H9 (cell line): Measurements from ENCODE around the gene CFAP119. TPM values are rescaled to one million over a fixed set of nuclear protein-coding genes. Genes with fewer than 3 reads are reported as not detected.

Experiments used
- DNase-seq: peaks from one replicate; pipeline ENCODE4 v3.0.0-alpha.2; 2017
- H2AFZ ChIP-seq: one replicate; pipeline ENCODE4 v1.6.1; 2013; ENCODE audit warnings: mild to moderate bottlenecking, low read length, control low read depth, moderate library complexity
- H2AK5ac ChIP-seq: 2 replicates; pipeline ENCODE4 v1.6.1; 2013; ENCODE audit warnings: low read length, control low read depth, mixed read lengths; ENCODE audit not compliant: insufficient read length
- H2BK120ac ChIP-seq: one replicate; pipeline ENCODE4 v1.6.1; 2013; ENCODE audit warnings: low read depth, mild to moderate bottlenecking, low read length, control low read depth, inconsistent platforms; ENCODE audit not compliant: poor library complexity, severe bottlenecking
- H2BK12ac ChIP-seq: 2 replicates; pipeline ENCODE4 v1.6.1; 2013; ENCODE audit warnings: low read length, control low read depth, mixed read lengths, low read depth; ENCODE audit not compliant: insufficient read length
- H2BK15ac ChIP-seq: 2 replicates; pipeline ENCODE4 v1.6.1; 2013; ENCODE audit warnings: low read depth, low read length, control low read depth
- H2BK20ac ChIP-seq: one replicate; pipeline ENCODE4 v1.6.1; 2013; ENCODE audit warnings: low read depth, mild to moderate bottlenecking, low read length, control low read depth, inconsistent platforms; ENCODE audit not compliant: poor library complexity, severe bottlenecking
- H2BK5ac ChIP-seq: 2 replicates; pipeline ENCODE4 v1.6.1; 2013; ENCODE audit warnings: low read length, control low read depth, mixed read lengths; ENCODE audit not compliant: insufficient read length
- H3K14ac ChIP-seq: 2 replicates; pipeline ENCODE4 v1.6.1; 2013; ENCODE audit warnings: low read length, control low read depth; ENCODE audit not compliant: insufficient read depth
- H3K18ac ChIP-seq: 2 replicates; pipeline ENCODE4 v1.6.1; 2013; ENCODE audit warnings: low read depth, mild to moderate bottlenecking, mixed read lengths, low read length, control low read depth; ENCODE audit not compliant: insufficient read length
- H3K23ac ChIP-seq: 2 replicates; pipeline ENCODE4 v1.6.1; 2013; ENCODE audit warnings: low read length, control low read depth, mixed read lengths, low read depth; ENCODE audit not compliant: insufficient read length
- H3K23me2 ChIP-seq: 2 replicates; pipeline ENCODE4 v1.6.1; 2013; ENCODE audit warnings: low read depth, mild to moderate bottlenecking, mixed read lengths, low read length, control low read depth; ENCODE audit not compliant: insufficient read length, poor library complexity, severe bottlenecking
- H3K27ac ChIP-seq: 2 replicates; pipeline ENCODE4 v1.5.1; 2013; ENCODE audit warnings: low read length, control low read depth, mixed read lengths, low read depth; ENCODE audit not compliant: insufficient read length
- H3K27me3 ChIP-seq: 2 replicates; pipeline ENCODE4 v1.6.1; 2013; ENCODE audit warnings: low read length, control low read depth, inconsistent platforms; ENCODE audit not compliant: insufficient read depth
- H3K4ac ChIP-seq: 2 replicates; pipeline ENCODE4 v1.6.1; 2013; ENCODE audit warnings: low read depth, mild to moderate bottlenecking, control low read depth, inconsistent platforms, low read length, moderate library complexity
- H3K4me1 ChIP-seq: 2 replicates; pipeline ENCODE4 v1.6.1; 2013; ENCODE audit warnings: low read length, control low read depth, inconsistent platforms; ENCODE audit not compliant: insufficient read depth
- H3K4me2 ChIP-seq: 2 replicates; pipeline ENCODE4 v1.6.1; 2013; ENCODE audit warnings: low read length, control low read depth, mixed read lengths; ENCODE audit not compliant: insufficient read length, insufficient read depth
- H3K56ac ChIP-seq: 2 replicates; pipeline ENCODE4 v1.6.1; 2013; ENCODE audit warnings: low read depth, mild to moderate bottlenecking, mixed read lengths, low read length, control low read depth; ENCODE audit not compliant: insufficient read length
- H3K79me1 ChIP-seq: 2 replicates; pipeline ENCODE4 v1.6.1; 2013; ENCODE audit warnings: low read depth, mild to moderate bottlenecking, moderate library complexity, low read length, control low read depth, inconsistent platforms; ENCODE audit not compliant: insufficient read depth, poor library complexity, severe bottlenecking
- H3K79me2 ChIP-seq: 2 replicates; pipeline ENCODE4 v1.6.1; 2013; ENCODE audit warnings: low read length, control low read depth, inconsistent platforms; ENCODE audit not compliant: insufficient read depth
- H3K9ac ChIP-seq: 2 replicates; pipeline ENCODE4 v1.6.1; 2013; ENCODE audit warnings: low read length, control low read depth, mixed read lengths; ENCODE audit not compliant: insufficient read length; ENCODE audit errors: extremely low read depth
- H3K9me3 ChIP-seq: one replicate; pipeline ENCODE4 v1.6.1; 2013; ENCODE audit warnings: low read depth, low read length, inconsistent platforms; ENCODE audit not compliant: control insufficient read depth
- H3T11ph ChIP-seq: one replicate; pipeline ENCODE4 v1.6.1; 2013; ENCODE audit warnings: mild to moderate bottlenecking, low read length, control low read depth, inconsistent platforms
- H4K20me1 ChIP-seq: one replicate; pipeline ENCODE4 v1.6.1; 2013; ENCODE audit not compliant: control insufficient read depth, insufficient read length, insufficient read depth
- H4K5ac ChIP-seq: 2 replicates; pipeline ENCODE4 v1.6.1; 2013; ENCODE audit warnings: low read depth, mild to moderate bottlenecking, mixed read lengths, low read length, control low read depth; ENCODE audit not compliant: insufficient read length
- H4K8ac ChIP-seq: replicated peaks from 2 replicates; pipeline ENCODE4 v1.6.1; 2013; ENCODE audit warnings: low read length, control low read depth, mixed read lengths, low read depth; ENCODE audit not compliant: insufficient read length
- H4K91ac ChIP-seq: 2 replicates; pipeline ENCODE4 v1.6.1; 2013; ENCODE audit warnings: low read depth, mild to moderate bottlenecking, moderate library complexity, mixed read lengths, low read length, control low read depth; ENCODE audit not compliant: insufficient read length
- H3K27ac Mint-ChIP-seq, 3 experiments: 2 replicates in 2 of 3; 3 replicates in 1 of 3; pipeline ENCODE4 v1.8.0; 2020 to 2021; ENCODE audit warnings: mixed read lengths in 3 of 3, mild to moderate bottlenecking in 1 of 3, moderate library complexity in 1 of 3
- H3K27me3 Mint-ChIP-seq: 2 replicates; pipeline ENCODE4 v1.8.0; 2021; ENCODE audit warnings: low read depth, mild to moderate bottlenecking, moderate library complexity, mixed read lengths
- H3K36me3 Mint-ChIP-seq, 3 experiments: 2 replicates in 2 of 3; 3 replicates in 1 of 3; pipeline ENCODE4 v1.8.0; 2020 to 2021; ENCODE audit warnings: low read depth in 3 of 3, mixed read lengths in 3 of 3; ENCODE audit not compliant: insufficient read depth in 1 of 3
- H3K4me1 Mint-ChIP-seq, 2 experiments: 2 replicates each; pipeline ENCODE4 v1.8.0; 2020; ENCODE audit warnings: mixed read lengths in 2 of 2
- H3K4me3 Mint-ChIP-seq, 2 experiments: 2 replicates in 1 of 2; 3 replicates in 1 of 2; pipeline ENCODE4 v1.8.0; 2020 to 2021; ENCODE audit warnings: mild to moderate bottlenecking in 2 of 2, mixed read lengths in 2 of 2, moderate library complexity in 1 of 2
- H3K9me3 Mint-ChIP-seq, 2 experiments: 2 replicates in 1 of 2; 3 replicates in 1 of 2; pipeline ENCODE4 v1.8.0; 2020; ENCODE audit warnings: mild to moderate bottlenecking in 2 of 2, mixed read lengths in 2 of 2, moderate library complexity in 1 of 2
- WGBS: extraction: QIAGEN DNeasy Blood & Tissue Kit; methylation state at CpG from one replicate; pipeline ENCODE4 v1.1.7; 2013; ENCODE audit warnings: missing lambda C conversion rate, low lambda C conversion rate, mixed read lengths; ENCODE audit not compliant: insufficient read length; ENCODE audit errors: extremely low coverage; 5-methylcytosine and 5-hydroxymethylcytosine counted together
- total RNA-seq: library from RNA; stranded (reverse); gene quantifications from 2 replicates; pipeline ENCODE4 v1.2.1, GENCODE V29; 2021
- TF ChIP-seq, protein P1 (sequence below): fragments of 200-600 bp; sonication (generic); conservative IDR thresholded peaks from 3 replicates; pipeline ENCODE4 v1.8.0; 2021; ENCODE audit warnings: antibody characterized with exemption, mild to moderate bottlenecking

The CFAP119 gene
- total RNA-seq, 1 experiment from 2014 or later: 5.4 TPM

- peak overlapping the region; percentile 86 for H3K9ac ChIP-seq
- H2AFZ ChIP-seq: peak overlapping the region; percentile 1
- H2BK120ac ChIP-seq: no peak overlapping the region
- Mint-ChIP-seq H3K4me3 (peak overlapping the region; percentile 85 to 91), H3K9me3 (no peaks in the 10 kb centered on the region), H3K36me3 (peaks cover 8 to 21% (median 10%) of the 10 kb centered on the region in 3 experiments; a peak in 6 of 7 replicates), H3K27ac (peak overlapping the region in 2 of 3 experiments; percentile 81 to 82; a peak in 2 of 7 replicates), H3K4me1 (peaks cover 12 to 18% of the 10 kb centered on the region in 2 experiments), H3K27me3 (peaks cover 16% of the 10 kb centered on the region)
- H3K4me2 ChIP-seq: peak overlapping the region; percentile 65
- H3K4ac ChIP-seq: no peak overlapping the region
- peak overlapping the region; percentile 56 for H3K18ac ChIP-seq
- H3K9me3 ChIP-seq: no peaks in the 10 kb centered on the region
- H3T11ph ChIP-seq: no peak overlapping the region
- no peak overlapping the region for H4K91ac ChIP-seq
- H3K23me2 ChIP-seq: peaks cover 12% of the 10 kb centered on the region
- TF ChIP-seq, protein P1, sequence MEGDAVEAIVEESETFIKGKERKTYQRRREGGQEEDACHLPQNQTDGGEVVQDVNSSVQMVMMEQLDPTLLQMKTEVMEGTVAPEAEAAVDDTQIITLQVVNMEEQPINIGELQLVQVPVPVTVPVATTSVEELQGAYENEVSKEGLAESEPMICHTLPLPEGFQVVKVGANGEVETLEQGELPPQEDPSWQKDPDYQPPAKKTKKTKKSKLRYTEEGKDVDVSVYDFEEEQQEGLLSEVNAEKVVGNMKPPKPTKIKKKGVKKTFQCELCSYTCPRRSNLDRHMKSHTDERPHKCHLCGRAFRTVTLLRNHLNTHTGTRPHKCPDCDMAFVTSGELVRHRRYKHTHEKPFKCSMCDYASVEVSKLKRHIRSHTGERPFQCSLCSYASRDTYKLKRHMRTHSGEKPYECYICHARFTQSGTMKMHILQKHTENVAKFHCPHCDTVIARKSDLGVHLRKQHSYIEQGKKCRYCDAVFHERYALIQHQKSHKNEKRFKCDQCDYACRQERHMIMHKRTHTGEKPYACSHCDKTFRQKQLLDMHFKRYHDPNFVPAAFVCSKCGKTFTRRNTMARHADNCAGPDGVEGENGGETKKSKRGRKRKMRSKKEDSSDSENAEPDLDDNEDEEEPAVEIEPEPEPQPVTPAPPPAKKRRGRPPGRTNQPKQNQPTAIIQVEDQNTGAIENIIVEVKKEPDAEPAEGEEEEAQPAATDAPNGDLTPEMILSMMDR: no peak
- H3K79me1 ChIP-seq: peaks cover 5% of the 10 kb centered on the region
- no peak overlapping the region for H2BK20ac ChIP-seq
- no peak overlapping the region for H2BK12ac ChIP-seq
- H3K27ac ChIP-seq: no peak overlapping the region
- H3K79me2 ChIP-seq: peaks cover 3% of the 10 kb centered on the region; the same call in 1 of the 2 replicates
- no CpG with 5 or more reads among the region's 11 CpGs for WGBS
- no peak overlapping the region for H3K23ac ChIP-seq
- DNase-seq: no peak
- no peak overlapping the region for H2BK5ac ChIP-seq
- H4K8ac ChIP-seq: no peak overlapping the region
- H2BK15ac ChIP-seq: no peak overlapping the region
- H3K56ac ChIP-seq: no peak overlapping the region
- H4K5ac ChIP-seq: no peak overlapping the region
- H4K20me1 ChIP-seq: peaks cover 2% of the 10 kb centered on the region
- no peaks in the 10 kb centered on the region for H3K27me3 ChIP-seq
- H3K4me1 ChIP-seq: no peaks in the 10 kb centered on the region
- H2AK5ac ChIP-seq: no peak overlapping the region
- peak overlapping the region; percentile 97 for H3K14ac ChIP-seq
These were observed 25.9 kb upstream of the CFAP119 start for GRCh38 chr16:30787613-30788378.
